LoVo (cell line): ENCODE measurements around the gene ATP2C2.

Source experiments
- DNase-seq: peaks from one replicate; pipeline ENCODE4 v3.0.0-alpha.2; 2016; ENCODE audit warnings: low spot score

The ATP2C2 gene

GRCh38 chr16:84451781-84452180 lies 83.4 kb downstream of the ATP2C2 start:
- no peak for DNase-seq

GRCh38 chr16:84453061-84453752 lies 84.9 kb downstream of the ATP2C2 start:
- DNase-seq, result no peak

DNA sequence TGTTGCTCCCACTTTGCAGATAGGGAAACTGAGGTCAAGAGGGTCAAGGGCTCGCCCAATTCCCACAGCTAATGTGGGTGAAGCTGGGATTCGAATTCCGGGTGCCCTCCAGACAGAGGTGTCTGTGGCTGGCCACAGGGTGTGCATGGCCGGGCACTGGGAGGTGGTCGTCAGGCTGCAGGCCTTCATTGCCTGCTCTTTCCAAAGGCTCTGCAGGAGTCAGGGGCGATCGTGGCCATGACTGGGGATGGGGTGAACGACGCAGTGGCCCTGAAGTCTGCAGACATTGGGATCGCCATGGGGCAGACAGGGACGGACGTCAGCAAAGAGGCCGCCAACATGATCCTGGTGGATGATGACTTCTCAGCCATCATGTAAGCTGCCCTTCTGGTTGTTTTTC lies 86.3 kb downstream of the ATP2C2 start:
- DNase-seq, result no peak

DNA sequence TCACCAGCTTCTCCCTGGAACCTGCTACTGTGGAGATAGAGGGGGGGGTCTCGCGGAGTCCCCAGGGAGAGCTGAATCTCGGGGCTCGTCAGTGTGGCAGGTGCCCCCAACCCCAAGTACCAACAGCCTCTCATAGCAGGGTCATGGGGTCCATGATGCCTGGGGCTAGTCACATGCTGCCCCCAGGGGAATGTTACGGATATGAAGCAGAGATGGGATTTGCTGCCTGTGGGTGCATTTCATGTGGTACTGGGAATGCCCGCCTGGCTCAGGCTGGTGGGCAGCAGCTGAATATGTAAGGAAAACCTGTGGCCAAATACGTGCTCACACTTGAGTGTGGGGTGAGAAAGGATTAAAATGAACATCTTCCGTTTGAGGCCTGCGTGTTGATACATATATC lies 86.7 kb downstream of the ATP2C2 start:
- no peak for DNase-seq

DNA sequence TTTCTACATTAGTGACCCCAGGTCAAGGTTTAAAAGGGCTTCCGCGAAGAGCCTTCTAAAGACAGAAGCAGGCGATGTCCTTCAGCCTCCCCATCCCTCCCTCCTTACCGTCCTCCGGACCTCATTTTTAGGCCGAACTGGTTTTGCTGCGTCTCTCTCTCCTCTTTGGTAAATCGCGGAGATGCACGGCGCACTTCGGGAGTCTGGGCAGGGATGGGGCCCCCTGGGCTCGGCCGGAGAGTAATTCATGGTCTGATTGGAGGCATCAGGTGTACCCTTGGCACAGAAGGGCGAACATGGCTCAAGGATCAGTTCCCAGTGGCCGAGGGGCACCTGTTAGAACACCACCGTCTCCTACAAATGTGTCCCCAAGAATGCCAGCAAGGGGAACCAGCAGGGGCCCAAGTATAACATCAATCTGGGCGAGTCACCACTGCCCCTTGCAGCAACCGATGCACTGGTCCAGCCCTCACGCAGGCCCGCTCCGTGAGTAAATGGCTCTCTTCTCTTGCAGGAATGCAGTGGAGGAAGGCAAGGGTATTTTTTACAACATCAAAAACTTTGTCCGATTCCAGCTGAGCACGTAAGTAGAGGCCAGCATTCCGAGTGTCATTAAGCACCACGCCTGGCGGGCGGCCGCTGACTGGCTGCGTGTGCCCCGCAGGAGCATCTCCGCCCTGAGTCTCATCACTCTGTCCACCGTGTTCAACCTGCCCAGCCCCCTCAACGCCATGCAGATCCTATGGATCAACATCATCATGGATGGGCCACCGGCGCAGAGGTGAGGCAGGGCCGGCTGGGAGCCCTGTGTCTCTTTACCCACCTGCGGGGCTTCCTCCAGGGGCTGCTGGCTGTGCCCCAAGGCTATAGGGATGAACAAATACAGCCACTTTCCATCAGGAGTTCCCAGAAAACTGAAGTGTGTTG lies 90.5 kb downstream of the ATP2C2 start:
- DNase-seq, result no peak

DNA sequence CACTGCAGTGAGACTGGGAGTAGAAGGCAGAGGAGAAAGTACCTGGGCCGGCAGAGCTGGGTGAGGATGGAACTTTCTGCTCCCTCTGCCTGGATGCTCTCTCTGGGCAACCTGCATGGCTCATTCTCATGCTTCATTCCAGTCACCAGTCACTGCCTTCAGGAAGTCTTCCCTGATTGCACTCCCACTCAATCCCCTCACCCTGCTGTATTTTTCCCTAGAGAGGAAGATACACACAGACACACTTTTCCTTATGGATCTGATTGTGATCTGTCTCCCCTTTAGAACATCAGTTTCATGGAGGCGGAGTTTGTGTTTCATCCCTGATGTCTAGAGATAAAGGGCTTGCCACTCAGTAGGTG lies 91.2 kb downstream of the ATP2C2 start:
- no peak for DNase-seq

DNA sequence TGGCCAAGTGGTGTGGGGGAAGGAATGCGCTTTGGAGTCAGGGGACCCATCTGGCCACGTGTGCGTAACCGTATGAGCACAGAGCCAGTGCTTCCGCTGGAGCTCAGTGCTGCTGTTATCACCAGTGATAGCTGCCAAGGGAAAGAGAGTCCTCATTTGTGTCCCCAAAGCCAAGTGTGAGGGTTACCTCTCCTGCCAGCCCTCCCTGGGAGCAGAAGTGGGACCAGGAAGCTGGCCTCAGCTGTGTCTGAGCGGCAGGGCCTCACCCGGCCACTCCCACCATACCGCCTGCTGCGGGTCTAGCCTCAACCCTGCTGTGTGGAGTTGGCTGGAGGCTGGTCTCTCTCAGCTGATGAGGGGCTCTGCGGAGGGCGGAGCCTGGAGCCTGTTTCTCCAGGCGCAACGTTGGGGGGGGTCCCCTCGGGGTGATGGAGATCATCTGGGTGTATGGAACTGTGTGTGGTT lies 91.6 kb downstream of the ATP2C2 start:
- DNase-seq, result no peak

- no peak for DNase-seq
Observed at GRCh38 chr16:84460406-84461028, 92.2 kb downstream of the ATP2C2 start.

GRCh38 chr16:84461029-84461412 lies 92.7 kb downstream of the ATP2C2 start:
- DNase-seq, result no peak

DNA sequence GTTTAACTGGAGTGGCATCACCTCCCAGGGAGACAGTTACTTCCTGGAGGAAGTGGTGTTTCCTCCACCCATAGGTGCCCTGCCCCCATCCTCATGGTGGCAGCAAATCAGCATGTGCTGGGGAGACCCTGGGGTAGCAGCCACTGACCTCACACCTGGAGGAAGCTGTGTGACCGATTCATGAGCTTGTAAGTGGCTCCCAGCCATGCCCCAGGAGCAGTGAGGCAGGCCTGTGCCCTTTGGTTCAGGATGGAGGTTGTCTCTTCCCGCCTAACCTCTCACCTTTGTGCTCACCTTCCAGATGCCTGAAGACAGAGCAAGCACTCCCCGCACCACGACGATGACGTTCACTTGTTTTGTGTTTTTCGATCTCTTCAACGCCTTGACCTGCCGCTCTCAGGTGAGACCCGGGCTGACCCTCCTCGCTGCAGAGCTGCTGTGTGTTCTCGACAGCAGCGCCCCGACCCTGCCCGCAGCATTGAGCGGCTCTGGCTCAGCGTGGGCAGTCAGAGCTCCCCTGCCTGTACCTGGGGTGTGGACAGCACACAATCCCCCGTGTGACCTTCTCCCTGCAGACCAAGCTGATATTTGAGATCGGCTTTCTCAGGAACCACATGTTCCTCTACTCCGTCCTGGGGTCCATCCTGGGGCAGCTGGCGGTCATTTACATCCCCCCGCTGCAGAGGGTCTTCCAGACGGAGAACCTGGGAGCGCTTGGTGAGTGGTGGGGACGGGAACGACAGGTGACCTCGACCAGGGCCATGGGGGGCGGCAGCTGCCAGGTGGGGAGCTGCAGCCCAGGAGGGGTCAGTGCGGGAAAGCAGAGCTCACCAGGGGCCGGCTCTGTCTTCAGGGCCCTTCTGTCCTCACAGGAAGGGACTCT lies 93.3 kb downstream of the ATP2C2 start:
- no peak for DNase-seq

DNA sequence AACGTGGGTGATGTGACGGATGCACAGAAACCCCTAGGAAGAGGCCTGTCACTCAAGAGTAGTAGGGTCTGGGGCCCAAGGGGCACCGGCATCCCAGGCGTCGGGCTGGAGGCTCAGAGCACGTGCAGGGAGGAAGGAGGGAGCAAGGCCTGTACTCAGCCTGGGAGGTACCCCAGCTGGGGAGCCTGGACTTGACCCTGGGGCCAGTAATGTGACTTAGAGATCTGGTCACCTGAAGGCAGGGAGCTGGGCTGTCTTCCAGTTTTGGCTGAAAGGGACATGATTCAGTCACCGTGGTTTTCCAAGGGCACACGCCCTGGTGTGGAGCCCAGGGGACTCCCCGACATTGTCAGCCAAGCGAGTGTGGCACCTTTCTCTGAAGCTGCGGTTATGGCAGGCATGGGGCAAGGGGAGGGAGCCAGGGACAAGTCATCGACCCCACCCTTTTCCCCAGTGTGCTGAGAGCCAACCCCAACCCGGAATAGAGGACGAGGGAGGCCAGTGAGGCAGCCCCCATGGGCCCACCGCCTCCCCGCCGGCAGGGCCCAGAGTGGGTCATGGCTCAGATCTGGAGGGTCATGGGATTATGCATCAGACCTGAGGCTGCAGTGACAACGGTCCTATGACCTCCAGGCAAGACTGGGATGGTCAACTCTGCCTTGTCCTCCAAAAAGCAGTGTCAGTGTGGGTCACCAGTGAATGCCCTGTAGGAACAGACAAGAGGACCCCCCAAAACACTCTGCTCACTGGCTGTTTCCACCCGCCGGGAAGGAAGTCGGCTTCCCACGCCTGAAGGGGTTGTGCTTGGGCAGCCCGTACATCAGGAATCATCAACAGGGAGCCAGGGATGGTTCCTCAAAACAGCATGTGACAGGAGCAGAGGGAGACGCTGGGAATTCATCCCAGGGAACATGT lies 94.2 kb downstream of the ATP2C2 start:
- peak; percentile 7 for DNase-seq

GRCh38 chr16:84463221-84463620 lies 94.9 kb downstream of the ATP2C2 start:
- no peak for DNase-seq

GRCh38 chr16:84464116-84464515 lies 95.8 kb downstream of the ATP2C2 start:
- DNase-seq, result no peak

DNA sequence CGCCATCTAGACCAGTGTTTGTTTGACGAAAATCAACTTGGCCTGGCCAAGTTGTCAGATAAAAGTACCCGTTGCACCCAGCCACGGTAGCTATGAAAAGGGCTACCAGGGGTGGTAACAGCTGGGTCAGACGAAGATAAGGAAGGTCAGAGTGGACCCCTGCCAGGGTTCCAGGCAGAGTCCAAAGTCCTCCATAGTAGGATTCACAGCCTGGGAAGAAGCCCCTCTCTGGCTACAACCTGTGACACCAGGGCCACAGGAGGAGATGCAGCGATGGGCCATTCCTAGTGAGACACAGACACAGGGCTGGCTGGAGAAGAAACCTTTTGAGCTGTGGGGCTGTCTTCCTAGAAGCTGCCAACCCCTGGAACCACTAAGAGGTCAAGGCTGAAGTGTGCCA lies 96.8 kb downstream of the ATP2C2 start:
- DNase-seq, result no peak

- no peak for DNase-seq
Observed at GRCh38 chr16:84466692-84467091, 98.4 kb downstream of the ATP2C2 start.

DNA sequence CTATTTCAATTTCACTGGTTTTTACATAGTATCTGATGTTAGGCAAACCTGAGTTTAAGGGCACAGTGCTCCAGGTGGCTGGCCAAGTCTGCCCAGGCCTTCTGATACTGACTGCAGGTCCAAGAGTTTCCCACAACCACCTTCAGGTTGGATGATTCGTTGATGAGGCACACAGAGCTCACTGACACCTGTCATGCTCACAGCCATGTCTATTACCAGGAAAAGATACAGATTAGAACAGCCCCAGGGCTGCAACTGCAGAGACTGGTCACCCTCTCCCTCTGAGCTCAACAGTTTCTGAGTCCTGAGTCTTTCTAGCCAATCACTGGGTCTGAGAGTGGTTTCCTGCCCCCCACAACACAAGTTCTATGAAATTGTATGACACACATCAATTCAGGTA lies 98.9 kb downstream of the ATP2C2 start:
- no peak for DNase-seq

GRCh38 chr16:84467709-84468108 lies 99.4 kb downstream of the ATP2C2 start:
- DNase-seq, result no peak

- DNase-seq, result no peak
Observed at GRCh38 chr16:84471316-84471715, 103.0 kb downstream of the ATP2C2 start.

DNA sequence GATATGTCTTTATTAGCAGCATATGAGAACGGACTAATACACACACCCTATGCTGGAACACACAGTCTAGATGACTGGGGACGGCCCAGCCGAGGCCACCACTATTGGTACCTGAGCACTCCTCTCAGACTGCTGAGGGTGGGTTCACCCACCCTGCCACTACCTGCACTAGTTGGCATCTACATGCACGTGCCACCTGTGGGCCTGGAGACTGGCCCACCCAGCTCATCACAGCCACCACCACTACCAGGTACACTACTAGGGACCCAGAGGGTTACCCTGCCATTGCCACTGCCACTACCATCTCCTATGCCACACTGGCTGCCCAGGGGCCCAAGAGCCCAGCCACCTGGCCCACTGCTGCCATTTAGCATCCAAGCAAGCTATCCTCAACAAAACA lies 103.6 kb downstream of the ATP2C2 start:
- no peak for DNase-seq

- no peak for DNase-seq
Observed at GRCh38 chr16:84475643-84476240, 107.4 kb downstream of the ATP2C2 start.
